Endothelial cell of umbilical vein (primary cell): ENCODE measurements around the gene EXOC6. TPM values are rescaled to one million over a fixed set of nuclear protein-coding genes. Genes with fewer than 3 reads are reported as not detected.

Experiments used
- BruUV-seq: library from RNA; stranded (reverse); fragments of 400-500 nt; replicated peaks from 2 replicates; lab custom pipeline; 2021; lab: Mats Ljungman, UMichigan
- CTCF ChIA-PET: fragments of 300-600, 350-600 bp; sonication (Branson Sonifier 250); formaldehyde crosslinking; loops from one replicate; lab custom pipeline; 2021; ENCODE audit warnings: antibody characterized with exemption, inconsistent platforms; lab: Charles Lee
- POLR2A ChIA-PET: fragments of 300-600, 350-600 bp; sonication (Branson Sonifier 250); formaldehyde crosslinking; loops from one replicate; lab custom pipeline; 2021; ENCODE audit warnings: antibody characterized with exemption, inconsistent platforms; lab: Charles Lee
- DNase-seq: peaks from one replicate; pipeline ENCODE4 v3.0.0-alpha.2; 2011; ENCODE audit warnings: low read depth, low spot score
- FAIRE-seq: peaks from 2 replicates; lab custom pipeline; 2011; peaks lifted over from hg19 to GRCh38; lab: Jason Lieb, UNC
- H2AFZ ChIP-seq: 2 replicates; pipeline ENCODE4 v1.6.0; 2012; ENCODE audit warnings: low read depth, low read length, control low read depth, inconsistent platforms
- H3K27ac ChIP-seq: 2 replicates; pipeline ENCODE4 v1.5.1; 2011; ENCODE audit warnings: low read depth, mild to moderate bottlenecking, control low read depth, low read length, moderate library complexity; ENCODE audit not compliant: insufficient read depth
- H3K27me3 ChIP-seq, 2 experiments: 2 replicates each; pipeline versions ENCODE4 v1.6.0 to v1.6.1; 2011; ENCODE audit warnings: low read length in 2 of 2, mixed read lengths in 1 of 2; ENCODE audit not compliant: control insufficient read depth in 2 of 2, insufficient read depth in 2 of 2
- H3K36me3 ChIP-seq, 2 experiments: 2 replicates in 1 of 2; 3 replicates in 1 of 2; pipeline ENCODE4 v1.5.1; 2011; ENCODE audit warnings: low read length in 2 of 2, mild to moderate bottlenecking in 1 of 2, moderate library complexity in 1 of 2; ENCODE audit not compliant: control insufficient read depth in 2 of 2, insufficient read depth in 2 of 2; ENCODE audit errors: extremely low read depth in 1 of 2
- H3K4me1 ChIP-seq: 3 replicates; pipeline ENCODE4 v1.5.1; 2011; ENCODE audit warnings: mild to moderate bottlenecking, low read length; ENCODE audit not compliant: control insufficient read depth, insufficient read depth; ENCODE audit errors: extremely low read depth
- H3K4me2 ChIP-seq: 2 replicates; pipeline ENCODE4 v1.6.1; 2011; ENCODE audit warnings: low read length, control low read depth, mixed read lengths; ENCODE audit not compliant: insufficient read depth
- H3K4me3 ChIP-seq, 3 experiments: fragments of 200-600 bp in 1 of 3; sonication (generic), shearing (Covaris generic) in 1 of 3; replicated peaks in 1 of 3; 2 replicates each; pipeline ENCODE4 v1.5.1; 2011 to 2016; ENCODE audit warnings: control low read depth in 3 of 3, low read length in 3 of 3, mild to moderate bottlenecking in 2 of 3, inconsistent platforms in 1 of 3, low read depth in 1 of 3, moderate library complexity in 1 of 3; ENCODE audit not compliant: insufficient read depth in 1 of 3
- H3K79me2 ChIP-seq: 2 replicates; pipeline ENCODE4 v1.6.0; 2012; ENCODE audit warnings: low read length, inconsistent platforms; ENCODE audit not compliant: control insufficient read depth, insufficient read depth
- H3K9ac ChIP-seq: replicated peaks from 2 replicates; pipeline ENCODE3; 2011; ENCODE audit warnings: low read length, control low read depth; ENCODE audit not compliant: insufficient read depth; ENCODE audit errors: extremely low read depth
- H3K9me1 ChIP-seq: replicated peaks from 3 replicates; pipeline ENCODE4 v1.6.0; 2011; ENCODE audit warnings: mild to moderate bottlenecking, low read length; ENCODE audit not compliant: control insufficient read depth, insufficient read depth; ENCODE audit errors: extremely low read depth
- H3K9me3 ChIP-seq: replicated peaks from 2 replicates; pipeline ENCODE4 v1.5.1; 2012; ENCODE audit warnings: low read length, inconsistent platforms; ENCODE audit not compliant: control insufficient read depth, insufficient read depth
- H4K20me1 ChIP-seq: replicated peaks from 2 replicates; pipeline ENCODE3; 2011; ENCODE audit warnings: mild to moderate bottlenecking, low read length; ENCODE audit not compliant: control insufficient read depth, insufficient read depth; ENCODE audit errors: extremely low read depth
- FOS ChIP-seq: IDR thresholded peaks from 2 replicates; pipeline ENCODE4 v1.6.1; 2011; ENCODE audit warnings: mild to moderate bottlenecking, low read length, moderate library complexity, borderline replicate concordance; ENCODE audit not compliant: insufficient read depth
- MAX ChIP-seq: IDR thresholded peaks from 2 replicates; pipeline ENCODE4 v1.6.1; 2011; ENCODE audit not compliant: insufficient read depth, insufficient read length
- MYC ChIP-seq: IDR thresholded peaks from one replicate; pipeline ENCODE4 v1.6.1; 2011; ENCODE audit warnings: mild to moderate bottlenecking, low read depth, low read length
- POLR2A ChIP-seq: IDR thresholded peaks from 2 replicates; pipeline ENCODE4 v1.6.1; 2012; ENCODE audit warnings: low read depth, mild to moderate bottlenecking, control low read depth, low read length
- dilution Hi-C: fragments of 300-500 bp; cut with MboI; formaldehyde crosslinking; loops from one replicate; pipeline ENCODE4 v1.15.0; 2019; ENCODE audit warnings: low sequenced_read_pairs; ENCODE audit not compliant: extremely low pct_ligation_motif_present
- intact Hi-C: fragments of 100-400 bp; cut with micrococcal nuclease; formaldehyde crosslinking; loops from one replicate; pipeline ENCODE4 v1.10.0; 2022
- polyA plus RNA-seq, 4 experiments: library from polyadenylated mRNA; depleted of rRNA in 3 of 4; stranded (reverse) in 3 of 4; unstranded in 1 of 4; fragments of >200 nt; gene quantifications; 2 replicates each; pipeline versions ENCODE4 v1.2.1 to v1.2.3, GENCODE V29; 2011 to 2012; ENCODE audit warnings: missing spikeins in 1 of 4
- total RNA-seq: library from RNA; stranded (reverse); gene quantifications from 2 replicates; pipeline ENCODE4 v1.2.3, GENCODE V29; 2021
- TF ChIP-seq, protein P1 (sequence below), 2 donors: IDR thresholded peaks; 1 replicate in 1 of 2; 2 replicates in 1 of 2; pipeline ENCODE4 v1.5.1; 2011; ENCODE audit warnings: low read length in 2 of 2, mild to moderate bottlenecking in 2 of 2, moderate library complexity in 2 of 2, control low read depth in 1 of 2, inconsistent platforms in 1 of 2, low read depth in 1 of 2; ENCODE audit not compliant: insufficient read depth in 1 of 2; ENCODE audit errors: extremely low read depth in 1 of 2

EXOC6 gene
- total and polyA plus RNA-seq, 2 donors (not counting 3 experiments of a cell fraction or from before 2014, with no cell fraction given), result 72.6 to 108 TPM

DNA sequence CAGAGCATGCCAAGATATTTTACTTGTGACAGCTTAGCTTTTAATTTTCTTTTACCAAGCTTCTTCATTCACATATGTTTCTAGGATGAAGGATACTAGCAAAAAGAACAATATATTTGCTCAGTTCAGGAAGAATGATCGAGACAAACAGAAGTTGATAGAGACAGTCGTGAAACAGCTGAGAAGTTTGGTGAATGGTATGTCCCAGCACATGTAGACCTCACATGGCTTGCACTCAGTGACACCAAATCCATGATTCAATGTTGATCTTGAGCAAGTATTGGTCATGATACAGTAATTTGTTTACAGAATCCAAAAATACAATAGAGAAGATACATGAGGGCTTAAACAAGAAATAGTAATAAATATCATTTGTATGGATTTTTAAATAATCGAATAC lies 209.8 kb downstream of the EXOC6 start:
- H3K79me2 ChIP-seq, result no peaks in the 10 kb centered on the region
- DNase-seq (no peak), FAIRE-seq (no peak)
- intact Hi-C loops, result no loop called here
- H3K4me1 ChIP-seq, result peaks cover 4% of the 10 kb centered on the region
- dilution Hi-C loops, result no loop called here
- ChIA-PET POLR2A (no interaction called here), CTCF (interaction anchor here (2.3 kb wide), 1 partner anchor 10 kb away, joined by 9 read pairs; no protein-coding TSS in a partner anchor)
- H4K20me1 ChIP-seq, result no peaks in the 10 kb centered on the region
- H3K27me3 ChIP-seq, result no peaks in the 10 kb centered on the region
- H3K9me3 ChIP-seq, result no peaks in the 10 kb centered on the region
- BruUV-seq, result no TSS peak
- H3K27ac ChIP-seq, result no peak overlapping the region
- no peak overlapping the region for H3K9ac ChIP-seq
- no peak for TF ChIP-seq MAX
- TF ChIP-seq POLR2A, result no peak
- TF ChIP-seq, protein P1, sequence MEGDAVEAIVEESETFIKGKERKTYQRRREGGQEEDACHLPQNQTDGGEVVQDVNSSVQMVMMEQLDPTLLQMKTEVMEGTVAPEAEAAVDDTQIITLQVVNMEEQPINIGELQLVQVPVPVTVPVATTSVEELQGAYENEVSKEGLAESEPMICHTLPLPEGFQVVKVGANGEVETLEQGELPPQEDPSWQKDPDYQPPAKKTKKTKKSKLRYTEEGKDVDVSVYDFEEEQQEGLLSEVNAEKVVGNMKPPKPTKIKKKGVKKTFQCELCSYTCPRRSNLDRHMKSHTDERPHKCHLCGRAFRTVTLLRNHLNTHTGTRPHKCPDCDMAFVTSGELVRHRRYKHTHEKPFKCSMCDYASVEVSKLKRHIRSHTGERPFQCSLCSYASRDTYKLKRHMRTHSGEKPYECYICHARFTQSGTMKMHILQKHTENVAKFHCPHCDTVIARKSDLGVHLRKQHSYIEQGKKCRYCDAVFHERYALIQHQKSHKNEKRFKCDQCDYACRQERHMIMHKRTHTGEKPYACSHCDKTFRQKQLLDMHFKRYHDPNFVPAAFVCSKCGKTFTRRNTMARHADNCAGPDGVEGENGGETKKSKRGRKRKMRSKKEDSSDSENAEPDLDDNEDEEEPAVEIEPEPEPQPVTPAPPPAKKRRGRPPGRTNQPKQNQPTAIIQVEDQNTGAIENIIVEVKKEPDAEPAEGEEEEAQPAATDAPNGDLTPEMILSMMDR (IDR thresholded peaks at IDR 0.05; ENCODE audit: extremely low read depth in 1 of 2, insufficient read depth in 1 of 2, low read depth in 1 of 2, low read length in 2 of 2), result no peak
- no peak for TF ChIP-seq FOS
- TF ChIP-seq MYC, result no peak
- H2AFZ ChIP-seq, result no peak overlapping the region
- no peak overlapping the region for H3K4me3 ChIP-seq
- no peak overlapping the region for H3K4me2 ChIP-seq
- peaks cover 9 to 20% of the 10 kb centered on the region in 2 experiments for H3K36me3 ChIP-seq
- no peaks in the 10 kb centered on the region for H3K9me1 ChIP-seq
